ENCODE data around the gene CHMP1B.

CHMP1B gene

GRCh38 chr18:11859903-11860407, 8.7 kb downstream of the CHMP1B start:
- no peak for DNase-seq (ENCODE audit: low read depth)
- H3K4me3 ChIP-seq (ENCODE audit: low read depth, low read length): no peak overlapping the region
- no peak for TF ChIP-seq CTCF (IDR thresholded peaks at IDR 0.05; ENCODE audit: control insufficient read depth, extremely low read depth, insufficient read depth)

- no peak for DNase-seq (ENCODE audit: low read depth)
- TF ChIP-seq CTCF (IDR thresholded peaks at IDR 0.05; ENCODE audit: control insufficient read depth, extremely low read depth, insufficient read depth): no peak
- H3K4me3 ChIP-seq (ENCODE audit: low read depth, low read length): no peak overlapping the region
These were observed 9.6 kb downstream of the CHMP1B start for GRCh38 chr18:11860594-11861450.

- no peak for DNase-seq (ENCODE audit: low read depth)
- H3K4me3 ChIP-seq (ENCODE audit: low read depth, low read length): no peak overlapping the region
- TF ChIP-seq CTCF (IDR thresholded peaks at IDR 0.05; ENCODE audit: control insufficient read depth, extremely low read depth, insufficient read depth): no peak
These were observed 10.5 kb downstream of the CHMP1B start for GRCh38 chr18:11861583-11862288.

GRCh38 chr18:11862468-11863137, 11.4 kb downstream of the CHMP1B start:
- no peak overlapping the region for H3K4me3 ChIP-seq (ENCODE audit: low read depth, low read length)
- no peak for TF ChIP-seq CTCF (IDR thresholded peaks at IDR 0.05; ENCODE audit: control insufficient read depth, extremely low read depth, insufficient read depth)
- no peak for DNase-seq (ENCODE audit: low read depth)

- DNase-seq (ENCODE audit: low read depth): no peak
- no peak overlapping the region for H3K4me3 ChIP-seq (ENCODE audit: low read depth, low read length)
- TF ChIP-seq CTCF (IDR thresholded peaks at IDR 0.05; ENCODE audit: control insufficient read depth, extremely low read depth, insufficient read depth): no peak
These were observed 13.3 kb downstream of the CHMP1B start for GRCh38 chr18:11864471-11864870.

- no peak for DNase-seq (ENCODE audit: low read depth)
- H3K4me3 ChIP-seq (ENCODE audit: low read depth, low read length): no peak overlapping the region
- no peak for TF ChIP-seq CTCF (IDR thresholded peaks at IDR 0.05; ENCODE audit: control insufficient read depth, extremely low read depth, insufficient read depth)
These were observed 13.9 kb downstream of the CHMP1B start for GRCh38 chr18:11865071-11865470.
